K562 (cell line): ENCODE results near the gene NSF. TPM values are rescaled to one million over a fixed set of nuclear protein-coding genes. Genes with fewer than 3 reads are reported as not detected.

Experiments used
- ATF1 ChIP-seq, 2 experiments: fragments of 450-650 bp in 1 of 2; IDR thresholded peaks; 2 replicates each; pipeline ENCODE4 v1.6.1; 2016; ENCODE audit warnings: missing compliant biosample characterization in 1 of 2, missing genetic modification characterization in 1 of 2
- BCOR ChIP-seq: fragments of 450-650 bp; IDR thresholded peaks from 2 replicates; pipeline ENCODE4 v1.6.1; 2016
- CEBPB ChIP-seq: fragments of 450-650 bp; IDR thresholded peaks from 2 replicates; pipeline ENCODE4 v1.6.1; 2016; ENCODE audit warnings: missing genetic modification characterization, missing compliant biosample characterization
- CEBPG ChIP-seq, 3 experiments: fragments of 200-800 bp in 1 of 3; sonication (Bioruptor generic) in 1 of 3; sonication (generic) in 1 of 3; formaldehyde crosslinking in 1 of 3; IDR thresholded peaks in 2 of 3; conservative IDR thresholded peaks in 1 of 3; 2 replicates each; pipeline versions ENCODE4 v1.6.1 to v1.8.0; 2016 to 2022; ENCODE audit warnings: missing compliant biosample characterization in 2 of 3, missing genetic modification characterization in 2 of 3, mild to moderate bottlenecking in 1 of 3, missing genetic modification reagents in 1 of 3
- EP400 ChIP-seq: fragments of 450-650 bp; IDR thresholded peaks from 2 replicates; pipeline ENCODE4 v1.6.1; 2017; ENCODE audit warnings: antibody characterized with exemption, mild to moderate bottlenecking, moderate library complexity
- MEIS2 ChIP-seq: fragments of 450-650 bp; IDR thresholded peaks from 2 replicates; pipeline ENCODE4 v1.6.1; 2014; ENCODE audit warnings: mild to moderate bottlenecking; ENCODE audit not compliant: partially characterized antibody
- NEUROD1 ChIP-seq: fragments of 150-350 bp; IDR thresholded peaks from 2 replicates; pipeline ENCODE4 v1.6.1; 2014; ENCODE audit warnings: borderline replicate concordance, low read length, low read depth; ENCODE audit not compliant: partially characterized antibody
- PHF8 ChIP-seq: fragments of 200-600 bp; sonication (generic); IDR thresholded peaks from 2 replicates; pipeline ENCODE4 v1.6.1; 2012; ENCODE audit warnings: mixed run types, mild to moderate bottlenecking, inconsistent platforms, low read length, moderate library complexity, borderline replicate concordance
- POLR2AphosphoS5 ChIP-seq: IDR thresholded peaks from 2 replicates; pipeline ENCODE4 v1.6.1; 2011; ENCODE audit warnings: mild to moderate bottlenecking, low read depth, low read length, moderate library complexity; ENCODE audit not compliant: control insufficient read depth, insufficient read depth
- RREB1 ChIP-seq: fragments of 250-450 bp; sonication (Bioruptor Pico); IDR thresholded peaks from 2 replicates; pipeline ENCODE4 v1.4.0; 2020
- SMAD4 ChIP-seq: fragments of 250-450 bp; sonication (Bioruptor Pico); conservative IDR thresholded peaks from 2 replicates; pipeline ENCODE4 v1.8.0; 2021; ENCODE audit warnings: inconsistent platforms, mild to moderate bottlenecking, moderate library complexity
- SMARCC2 ChIP-seq: fragments of 450-650 bp; IDR thresholded peaks from 2 replicates; pipeline ENCODE4 v1.6.1; 2017; ENCODE audit warnings: antibody characterized with exemption, moderate library complexity, mild to moderate bottlenecking, low read depth
- STAT5B ChIP-seq: fragments of 250-450 bp; sonication (Bioruptor Pico); IDR thresholded peaks from 2 replicates; pipeline ENCODE4 v1.8.0; 2021; ENCODE audit warnings: mild to moderate bottlenecking, inconsistent platforms
- THRAP3 ChIP-seq: fragments of 450-650 bp; IDR thresholded peaks from 2 replicates; pipeline ENCODE4 v1.6.1; 2016; ENCODE audit warnings: mild to moderate bottlenecking, inconsistent platforms, borderline replicate concordance
- ZBTB12 ChIP-seq: fragments of 250-450 bp; sonication (Bioruptor Pico); IDR thresholded peaks from 2 replicates; pipeline ENCODE4 v1.4.0; 2020
- ZFP36 ChIP-seq: fragments of 150-350 bp; IDR thresholded peaks from 2 replicates; pipeline ENCODE4 v1.6.1; 2018; ENCODE audit warnings: low read length, low read depth; ENCODE audit not compliant: partially characterized antibody
- ZNF584 ChIP-seq: fragments of 200-800 bp; sonication (Bioruptor generic); IDR thresholded peaks from 2 replicates; pipeline ENCODE4 v1.6.1; 2016; ENCODE audit warnings: low read depth, mild to moderate bottlenecking, missing genetic modification characterization, missing compliant biosample characterization
- ZNF639 ChIP-seq, 2 experiments: fragments of 200-800 bp in 1 of 2; sonication (Bioruptor generic) in 1 of 2; sonication (generic) in 1 of 2; formaldehyde crosslinking in 1 of 2; IDR thresholded peaks in 1 of 2; conservative IDR thresholded peaks in 1 of 2; 2 replicates each; pipeline versions ENCODE4 v1.5.0 to v1.6.1; 2016 to 2020; ENCODE audit warnings: missing compliant biosample characterization in 1 of 2, missing genetic modification characterization in 1 of 2, missing genetic modification reagents in 1 of 2
- polyA plus RNA-seq, 8 experiments: library from polyadenylated mRNA; depleted of rRNA in 4 of 8; stranded (reverse) in 5 of 8; unstranded in 3 of 8; fragments of >200 nt; fragmentation: Nextera tagmentation in 2 of 8; fragmentation: Illumina TruSeq in 1 of 8; extraction: Ambion mirVana in 2 of 8; extraction: Trizol in 1 of 8; gene quantifications; 2 replicates each; pipeline versions ENCODE4 v1.2.1 to v1.2.3, GENCODE V29; 2011 to 2014; ENCODE audit warnings: inconsistent platforms in 1 of 8, missing spikeins in 1 of 8
- total RNA-seq, 7 experiments: library from RNA; depleted of rRNA in 6 of 7; stranded (reverse); fragments of >200 nt in 6 of 7; fragmentation: Illumina TruSeq in 2 of 7; extraction: Trizol in 2 of 7; gene quantifications; 2 replicates each; pipeline versions ENCODE4 v1.2.1 to v1.2.3, GENCODE V29; 2011 to 2021; ENCODE audit warnings: low replicate concordance in 1 of 7

The NSF gene
- total and polyA plus RNA-seq, 9 of the 15 experiments (the other 6 are each of a cell fraction or from before 2014, with no cell fraction given) = 16.7 to 39.8 (median 36.7) TPM

GRCh38 chr17:46795379-46795952 is 205.0 kb downstream of the NSF start (continued):
- TF ChIP-seq ZNF639 (CRISPR knock-in tag; conservative IDR thresholded peaks at IDR 0.05 in 1 of 2, IDR thresholded peaks at IDR 0.05 in 1 of 2) (peak in 1 of 2 experiments; percentile 38; a peak in 1 of 4 replicates), ZFP36 (peak; percentile 15), NEUROD1 (peak; percentile 45), MEIS2 (peak; percentile 50), POLR2AphosphoS5 (peak; percentile 27; the same call in 1 of the 2 replicates), SMAD4 (CRISPR knock-in tag) (peak; percentile 69), CEBPB (tag) (peak; percentile 80), THRAP3 (no peak), EP400 (peak; percentile 76), BCOR (peak; percentile 69; the same call in 1 of the 2 replicates), ZNF584 (0 out of 2 replicates have a peak, but pooled peaks have one; percentile 51), SMARCC2 (peak; percentile 73), ATF1 (CRISPR knock-in tag; IDR thresholded peaks at IDR 0.05) (no peak), ATF1 (tag; IDR thresholded peaks at IDR 0.05) (peak; percentile 90), STAT5B (CRISPR knock-in tag) (no peak), ZBTB12 (0 out of 2 replicates have a peak, but pooled peaks have one; percentile 16), PHF8 (peak; percentile 54; the same call in 1 of the 2 replicates), CEBPG (CRISPR knock-in tag; IDR thresholded peaks at IDR 0.05) (peak; percentile 87), CEBPG (tag; conservative IDR thresholded peaks at IDR 0.05 in 1 of 2, IDR thresholded peaks at IDR 0.05 in 1 of 2) (peak; percentile 52 to 58; a peak in 1 of 4 replicates), RREB1 (no peak)
